ENCODE measurements around the gene SOX8.

GRCh38 chr16:988471-989353 is 7.1 kb downstream of the SOX8 start:
- TF ChIP-seq GATA2 (IDR thresholded peaks at IDR 0.05; ENCODE audit: low read depth, low read length) (no peak), GATA3 (IDR thresholded peaks at IDR 0.05; ENCODE audit: low read depth, low read length) (no peak)
